HG02938 (cell line): ENCODE measurements around the gene ANKRD50.

Experiments
- ATAC-seq: cut with Tn5 transposase; IDR thresholded peaks from one replicate; pipeline ENCODE4 v1.9.1; 2021; ENCODE audit warnings: mild to moderate bottlenecking, moderate library complexity; ENCODE audit not compliant: unreplicated experiment

Gene ANKRD50, protein sequence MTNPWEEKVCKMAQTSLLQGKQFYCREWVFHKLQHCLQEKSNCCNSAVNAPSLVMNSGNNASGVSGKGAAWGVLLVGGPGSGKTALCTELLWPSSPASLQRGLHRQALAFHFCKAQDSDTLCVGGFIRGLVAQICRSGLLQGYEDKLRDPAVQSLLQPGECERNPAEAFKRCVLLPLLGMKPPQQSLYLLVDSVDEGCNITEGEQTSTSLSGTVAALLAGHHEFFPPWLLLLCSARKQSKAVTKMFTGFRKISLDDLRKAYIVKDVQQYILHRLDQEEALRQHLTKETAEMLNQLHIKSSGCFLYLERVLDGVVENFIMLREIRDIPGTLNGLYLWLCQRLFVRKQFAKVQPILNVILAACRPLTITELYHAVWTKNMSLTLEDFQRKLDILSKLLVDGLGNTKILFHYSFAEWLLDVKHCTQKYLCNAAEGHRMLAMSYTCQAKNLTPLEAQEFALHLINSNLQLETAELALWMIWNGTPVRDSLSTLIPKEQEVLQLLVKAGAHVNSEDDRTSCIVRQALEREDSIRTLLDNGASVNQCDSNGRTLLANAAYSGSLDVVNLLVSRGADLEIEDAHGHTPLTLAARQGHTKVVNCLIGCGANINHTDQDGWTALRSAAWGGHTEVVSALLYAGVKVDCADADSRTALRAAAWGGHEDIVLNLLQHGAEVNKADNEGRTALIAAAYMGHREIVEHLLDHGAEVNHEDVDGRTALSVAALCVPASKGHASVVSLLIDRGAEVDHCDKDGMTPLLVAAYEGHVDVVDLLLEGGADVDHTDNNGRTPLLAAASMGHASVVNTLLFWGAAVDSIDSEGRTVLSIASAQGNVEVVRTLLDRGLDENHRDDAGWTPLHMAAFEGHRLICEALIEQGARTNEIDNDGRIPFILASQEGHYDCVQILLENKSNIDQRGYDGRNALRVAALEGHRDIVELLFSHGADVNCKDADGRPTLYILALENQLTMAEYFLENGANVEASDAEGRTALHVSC (N-terminal part only)

DNA sequence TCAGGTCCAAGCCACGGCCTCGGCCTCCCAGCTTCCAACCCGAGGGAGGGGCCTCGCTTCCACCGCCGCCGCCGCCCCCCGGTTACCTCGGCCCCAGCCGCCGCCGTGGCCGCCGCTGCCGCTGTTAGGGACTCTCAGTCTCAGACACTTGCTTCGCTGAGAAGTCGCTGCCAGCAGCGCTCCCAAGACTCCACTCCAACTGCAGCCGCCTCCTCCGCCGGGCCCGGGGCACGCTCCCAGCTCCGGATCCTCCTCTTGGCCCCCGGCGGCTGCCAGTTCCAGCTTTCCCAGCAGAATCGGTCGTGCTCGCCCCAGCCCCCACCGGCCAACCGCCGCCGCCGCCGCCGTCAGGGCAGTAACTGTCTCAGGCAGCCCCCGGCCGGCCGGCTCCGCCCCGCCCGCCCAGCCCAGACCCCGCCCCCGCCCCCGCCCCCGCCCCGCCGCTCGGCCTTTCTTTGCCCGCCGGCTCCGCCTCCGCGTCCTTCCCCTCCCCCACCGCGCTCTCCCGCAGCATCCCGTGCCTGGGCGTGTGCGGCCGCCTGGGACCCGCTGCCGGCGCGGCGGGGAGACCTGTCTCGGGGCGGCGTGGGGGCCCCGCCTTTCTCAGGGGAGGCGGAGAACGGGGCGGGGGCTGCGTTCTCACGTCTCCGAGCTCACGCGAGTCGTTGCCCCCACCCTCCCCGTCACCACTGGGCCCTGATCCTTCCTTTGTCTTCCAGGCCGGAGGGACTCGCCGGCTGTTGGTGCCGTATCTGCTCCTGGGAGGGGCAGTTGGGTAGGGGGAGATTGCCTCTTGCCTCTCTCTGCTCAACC, at the start of gene ANKRD50:
Gene ANKRD50 (minus strand): TSS at position 361 of the 813 bp plus-strand sequence. CDS start 2,221 bp downstream, outside the sequence.
- ATAC-seq: peak; percentile 69

DNA sequence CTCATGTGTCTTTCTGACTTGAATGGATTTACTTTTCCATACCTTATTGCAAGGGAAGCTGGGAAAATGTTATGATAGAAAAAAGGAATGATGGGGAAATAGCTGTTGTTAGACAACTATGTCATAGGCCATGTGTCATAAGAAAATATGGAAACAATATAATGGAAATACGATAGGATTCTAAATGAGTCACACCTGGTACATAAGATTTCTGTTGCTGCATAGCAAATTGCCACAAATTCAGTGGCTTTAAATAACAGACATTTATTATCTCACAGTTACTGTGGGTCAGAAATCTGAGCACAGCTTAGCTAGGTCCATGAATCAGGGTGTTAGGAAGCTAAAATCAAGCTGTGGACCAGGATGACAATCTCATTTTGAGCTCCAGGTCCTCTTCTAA, 44.6 kb upstream of the ANKRD50 start:
- no peak for ATAC-seq

DNA sequence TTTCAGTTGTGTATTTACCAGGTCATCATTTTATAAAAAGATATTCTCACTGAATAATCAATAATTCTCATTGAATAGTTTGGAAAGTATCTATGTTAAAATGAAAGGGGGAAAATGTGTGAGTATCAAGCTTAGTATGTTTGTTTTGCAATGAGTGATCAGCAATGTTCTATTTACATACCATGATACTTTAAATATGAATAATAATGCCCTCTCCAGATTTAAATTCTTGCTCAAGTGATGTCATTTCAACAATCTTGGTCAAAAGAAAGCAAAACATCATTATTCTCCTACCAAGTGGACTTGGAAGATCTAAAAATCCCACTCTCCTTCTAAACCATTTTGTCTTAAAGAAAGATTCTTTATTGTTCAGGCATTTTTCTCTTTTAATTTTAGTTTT, 42.1 kb upstream of the ANKRD50 start:
- ATAC-seq: no peak

DNA sequence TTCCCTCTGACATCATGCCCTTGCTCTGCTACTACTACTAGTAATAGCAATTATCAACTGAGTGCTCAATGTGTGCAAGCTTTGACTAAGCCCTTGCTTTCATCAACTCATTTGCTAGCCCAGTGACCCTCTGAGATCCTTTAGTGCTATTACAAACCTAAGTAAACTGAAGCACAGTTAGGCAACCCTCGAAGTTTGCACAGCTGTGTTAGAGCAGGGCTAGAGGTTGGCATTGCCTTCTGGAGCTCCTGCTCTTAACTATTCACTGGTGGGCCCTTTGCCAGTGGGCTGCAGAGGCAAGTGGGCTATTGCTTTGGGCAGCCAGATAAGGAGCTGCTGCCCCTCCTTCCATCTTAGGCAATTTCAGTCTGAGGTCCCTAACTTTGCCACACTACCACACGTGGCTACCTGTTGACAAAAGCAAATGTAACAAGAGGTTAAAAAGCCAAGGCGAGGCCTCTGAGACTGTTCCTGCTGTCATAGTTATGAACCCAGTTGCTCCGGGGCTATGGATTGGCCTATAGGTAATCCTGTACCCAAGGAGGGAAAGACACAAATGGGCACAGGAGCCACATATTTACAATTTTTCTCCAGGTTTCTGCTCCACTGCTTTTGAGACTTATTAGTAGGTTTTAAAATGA, 41.5 kb upstream of the ANKRD50 start:
- no peak for ATAC-seq

DNA sequence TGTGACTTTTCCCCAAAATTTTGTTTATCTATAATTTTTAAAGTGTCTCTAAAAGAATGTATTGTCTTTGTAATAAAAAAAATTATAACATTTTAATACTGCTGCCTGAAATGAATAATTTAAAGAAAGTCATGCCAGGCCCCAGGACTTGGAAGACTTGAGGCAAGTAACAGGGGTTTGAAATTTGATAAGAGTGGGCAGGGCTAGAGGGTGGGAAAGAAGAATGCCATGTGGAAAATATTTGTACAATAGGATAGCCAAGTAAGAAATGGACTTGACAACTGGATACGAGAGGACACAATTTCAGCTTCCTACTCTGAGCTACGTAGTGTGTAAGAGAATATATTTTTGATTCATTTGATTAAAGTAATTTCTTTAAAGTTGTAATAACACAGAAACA, 36.9 kb upstream of the ANKRD50 start:
- no peak for ATAC-seq

DNA sequence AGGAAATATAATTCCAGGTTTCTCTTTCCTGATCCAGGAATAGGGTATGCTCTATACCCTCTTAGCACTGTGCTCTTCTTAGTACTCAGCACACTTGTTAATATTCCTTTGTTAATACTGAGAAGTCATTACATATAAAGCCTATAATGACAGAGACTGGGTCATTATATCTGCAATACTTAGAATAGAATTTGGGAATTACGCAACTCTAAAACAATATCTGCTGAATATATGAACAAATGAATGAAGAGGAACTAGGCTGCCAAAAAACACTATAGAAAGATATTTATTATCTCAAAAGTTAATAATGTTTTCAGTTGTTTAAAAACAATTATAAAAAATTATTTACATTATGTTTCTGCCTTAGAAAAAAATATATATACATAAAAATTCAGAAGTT, 36.4 kb upstream of the ANKRD50 start:
- ATAC-seq: no peak

DNA sequence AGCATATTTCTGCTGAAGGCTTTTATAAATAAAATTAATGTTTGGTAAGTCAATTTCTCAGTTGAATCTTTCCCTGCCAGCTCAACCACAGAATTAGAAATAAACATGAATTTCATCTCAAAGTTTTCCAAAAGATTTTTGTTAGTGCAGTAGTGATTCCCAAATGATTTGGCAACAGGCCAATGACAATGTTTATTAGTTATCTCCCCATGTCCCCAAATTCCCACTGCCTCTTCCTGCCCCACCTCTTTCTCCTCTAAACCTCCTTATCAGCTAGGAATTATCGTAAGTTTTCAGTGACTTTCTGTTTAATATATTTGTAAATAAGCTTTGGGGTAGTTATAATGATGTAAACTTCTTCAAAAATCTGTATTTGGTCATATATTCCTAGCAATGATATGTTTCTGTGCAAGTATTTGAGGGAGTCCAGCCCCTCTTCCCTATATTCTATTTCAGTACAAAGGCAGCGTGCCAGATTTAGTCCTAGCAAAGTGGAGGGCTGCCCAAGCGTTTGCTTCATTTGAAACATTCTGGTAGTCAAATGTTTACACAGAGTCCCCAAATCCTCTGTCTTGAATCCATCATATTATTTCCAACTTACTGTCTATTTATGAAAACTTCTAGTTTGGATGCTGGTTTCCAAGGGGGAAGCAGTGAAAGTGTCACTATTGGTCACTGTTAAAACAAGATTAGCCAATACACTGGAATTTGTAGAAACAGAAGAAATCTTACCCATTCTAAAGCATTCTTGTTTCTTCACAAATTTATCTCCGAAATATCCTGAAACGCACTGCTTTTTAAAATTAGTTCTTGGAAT, 33.7 kb upstream of the ANKRD50 start:
- ATAC-seq: no peak

DNA sequence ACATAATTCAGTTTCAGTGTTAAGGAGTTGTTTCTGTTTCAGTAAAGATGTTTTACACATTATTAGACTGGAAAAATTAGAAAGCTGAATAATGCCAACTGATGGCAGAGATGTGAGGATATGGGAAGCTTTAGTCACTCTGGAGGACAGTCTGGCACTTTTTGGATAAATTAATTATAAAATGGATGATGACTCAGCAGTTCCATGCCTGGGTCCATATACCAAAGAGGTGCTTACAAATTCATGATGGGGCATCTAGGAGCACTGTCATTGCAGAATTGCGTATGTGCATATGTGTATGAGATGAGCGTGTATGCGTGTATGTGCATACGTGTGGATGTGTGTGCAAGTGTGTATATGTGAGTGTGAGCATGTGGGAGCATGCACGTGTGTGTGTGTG, 31.2 kb upstream of the ANKRD50 start:
- ATAC-seq: no peak

DNA sequence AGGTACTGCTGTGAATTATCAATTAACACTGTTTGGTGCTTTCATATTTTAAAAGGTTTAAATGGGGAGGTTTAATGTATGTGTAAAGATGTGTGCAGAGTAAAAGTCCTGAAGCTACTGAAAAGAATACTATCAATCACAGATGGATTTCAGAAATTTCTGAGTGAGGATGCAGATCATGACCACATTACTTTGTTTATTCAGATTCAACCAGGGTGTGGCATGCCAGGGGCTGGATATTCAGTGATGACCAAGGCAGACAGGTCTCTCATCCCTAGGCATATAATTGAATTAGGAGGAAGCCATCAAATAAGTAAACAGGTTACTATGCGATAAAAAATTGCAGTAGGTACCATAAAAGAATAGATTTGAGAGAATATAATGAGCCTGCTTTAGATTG, 28.0 kb upstream of the ANKRD50 start:
- no peak for ATAC-seq

DNA sequence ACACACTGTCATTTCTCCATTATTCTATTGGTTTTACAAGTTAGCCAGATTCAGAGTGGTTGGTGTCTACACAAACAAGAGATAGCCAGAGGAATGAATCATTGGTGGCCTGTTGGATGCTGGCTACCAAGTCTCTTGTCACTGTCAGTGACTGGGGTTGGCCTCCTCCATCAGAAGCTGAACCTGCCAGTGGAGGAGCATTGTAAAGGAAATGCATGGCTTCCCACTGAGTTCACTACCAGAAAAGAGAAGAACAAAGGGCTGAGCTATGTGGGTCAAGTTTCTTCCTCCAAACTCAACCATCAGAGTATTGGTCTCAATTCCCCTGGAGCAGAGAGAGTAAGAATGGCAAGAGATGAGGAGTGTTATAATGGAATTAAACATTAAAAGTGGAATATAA, 26.5 kb upstream of the ANKRD50 start:
- no peak for ATAC-seq

DNA sequence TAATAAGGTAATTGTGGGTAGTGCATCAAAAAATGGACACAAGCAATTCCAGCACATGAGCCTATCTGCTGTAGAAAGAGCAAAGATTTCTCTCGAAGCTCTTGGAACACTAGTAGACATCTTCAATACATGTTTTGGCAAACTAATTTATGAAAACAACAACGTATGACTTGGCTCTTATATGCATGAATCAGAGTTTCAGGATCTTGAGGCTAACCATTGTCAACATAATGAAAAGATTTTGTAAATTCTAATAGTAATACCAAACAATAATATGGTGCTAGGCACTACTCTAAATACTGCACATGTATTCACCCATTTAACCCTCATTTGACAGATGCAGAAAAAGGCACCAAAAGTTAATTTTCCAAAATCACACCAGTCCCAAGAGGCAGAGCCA, 25.1 kb upstream of the ANKRD50 start:
- ATAC-seq: no peak

DNA sequence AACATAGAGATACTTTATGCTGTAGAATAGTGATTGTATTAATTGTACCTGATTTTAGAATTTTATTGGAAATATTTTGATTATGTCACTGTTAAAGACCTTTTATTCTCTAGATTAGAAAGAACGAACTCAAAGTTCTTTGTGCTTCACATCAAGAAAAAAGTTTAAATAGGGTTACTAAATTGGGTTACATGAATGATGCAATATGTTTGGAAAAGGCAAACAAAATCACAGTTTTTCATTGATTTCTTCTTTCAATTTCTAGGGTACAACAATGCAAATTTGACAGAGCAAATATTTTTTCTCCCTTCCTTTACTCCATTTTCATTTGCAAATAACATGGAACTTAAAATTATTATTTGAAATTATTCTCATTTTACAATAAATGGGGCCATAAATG, 24.0 kb upstream of the ANKRD50 start:
- no peak for ATAC-seq

DNA sequence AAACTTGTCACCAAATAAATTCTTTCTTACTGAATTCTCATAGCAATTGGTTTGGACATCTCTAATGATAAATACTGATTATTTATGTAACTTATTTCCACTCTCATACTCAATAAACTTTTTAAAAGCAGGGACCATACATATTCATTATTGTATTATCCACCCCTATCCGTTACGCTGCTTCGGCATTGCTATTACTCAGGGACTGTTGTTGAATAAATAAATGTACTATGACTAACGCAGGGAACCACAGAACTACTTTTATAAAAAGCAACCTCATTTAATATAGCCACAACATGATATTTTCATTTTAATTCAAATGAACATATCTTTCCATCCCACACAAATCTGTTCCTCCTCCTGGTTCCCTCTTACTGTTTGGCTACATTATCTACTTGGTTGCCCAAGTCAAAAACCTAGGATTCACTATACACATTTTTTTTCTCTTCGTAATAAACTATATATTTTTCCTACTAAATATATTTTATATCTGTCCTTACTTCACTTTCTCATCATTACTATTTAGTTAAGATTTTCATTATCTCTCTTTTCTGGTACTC, 14.9 kb upstream of the ANKRD50 start:
- no peak for ATAC-seq

DNA sequence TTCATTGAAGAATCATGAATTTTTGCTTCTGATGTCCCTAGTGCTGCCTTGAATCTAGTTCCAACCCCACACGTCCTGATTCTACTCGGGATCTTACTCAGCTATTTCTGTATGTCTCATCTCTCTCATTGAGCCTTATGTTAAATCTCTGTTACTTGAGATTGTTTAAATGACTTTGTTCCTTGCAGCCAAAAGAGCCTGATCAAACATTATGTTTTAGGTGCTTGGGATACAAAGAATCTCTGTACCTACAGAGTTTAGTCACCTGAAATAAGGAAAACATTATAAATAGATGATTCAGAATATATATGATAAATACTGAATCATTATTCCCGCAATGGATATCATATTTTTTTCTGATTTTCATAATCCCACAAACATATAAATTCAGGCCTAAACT, 13.7 kb upstream of the ANKRD50 start:
- no peak for ATAC-seq

DNA sequence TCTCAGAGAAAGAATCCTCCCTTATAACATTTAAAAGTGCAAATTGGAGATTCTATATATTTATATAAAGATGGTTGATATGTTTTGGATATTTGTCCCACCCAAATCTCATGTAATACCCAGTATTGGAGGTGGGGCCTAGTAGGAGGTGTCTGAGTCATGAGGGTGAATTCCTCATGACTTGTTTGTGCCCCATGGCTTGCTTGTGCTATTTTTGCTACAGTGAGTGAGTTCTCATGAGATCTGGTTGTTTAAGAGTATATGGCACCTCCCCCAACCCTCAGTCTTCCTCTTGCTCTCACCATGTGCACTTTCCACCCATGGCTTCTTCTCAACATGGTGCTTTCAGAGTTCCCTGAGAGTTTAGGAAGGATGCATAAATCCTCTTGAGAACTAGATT, 9.5 kb upstream of the ANKRD50 start:
- no peak for ATAC-seq

DNA sequence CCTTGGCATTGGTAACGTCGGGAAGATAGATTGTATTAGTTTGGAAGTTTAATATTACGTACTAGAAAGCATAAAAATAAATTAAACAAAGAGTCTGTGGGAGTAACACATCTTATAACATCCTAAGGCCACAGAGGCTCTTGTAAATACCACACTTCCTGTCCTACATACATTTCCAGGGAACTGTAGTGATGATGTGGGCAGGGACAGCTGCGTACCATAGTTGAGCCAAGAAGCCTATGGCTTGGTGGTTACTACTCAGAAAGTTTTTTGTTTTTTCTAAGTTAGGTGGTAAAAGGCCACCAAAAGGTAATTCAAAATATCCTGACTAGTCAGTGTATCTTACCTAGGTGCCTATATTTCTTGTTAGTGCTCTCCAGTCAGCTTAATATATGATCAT, 4.6 kb upstream of the ANKRD50 start:
- ATAC-seq: no peak

DNA sequence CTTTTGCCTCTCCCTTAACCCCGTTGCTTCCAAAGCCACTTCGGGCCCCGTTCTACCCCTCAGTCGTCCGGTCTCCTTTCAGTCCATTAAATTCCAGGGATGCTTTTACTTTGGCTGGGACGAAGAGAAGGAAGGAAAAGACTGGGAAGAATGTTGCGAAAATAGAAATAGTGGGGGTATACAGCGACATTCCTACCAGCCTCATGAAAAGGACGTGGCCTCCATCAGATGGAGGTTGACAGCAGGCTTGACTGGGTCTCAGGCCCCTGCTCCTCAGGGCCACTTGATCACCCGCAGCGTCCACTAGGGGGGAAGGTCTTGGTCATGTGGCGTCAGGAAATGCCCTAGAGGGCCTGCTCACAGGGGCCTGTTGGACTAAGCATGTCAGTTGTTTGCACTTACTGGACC, 657 bp upstream of the ANKRD50 start:
- peak; percentile 38 for ATAC-seq

DNA sequence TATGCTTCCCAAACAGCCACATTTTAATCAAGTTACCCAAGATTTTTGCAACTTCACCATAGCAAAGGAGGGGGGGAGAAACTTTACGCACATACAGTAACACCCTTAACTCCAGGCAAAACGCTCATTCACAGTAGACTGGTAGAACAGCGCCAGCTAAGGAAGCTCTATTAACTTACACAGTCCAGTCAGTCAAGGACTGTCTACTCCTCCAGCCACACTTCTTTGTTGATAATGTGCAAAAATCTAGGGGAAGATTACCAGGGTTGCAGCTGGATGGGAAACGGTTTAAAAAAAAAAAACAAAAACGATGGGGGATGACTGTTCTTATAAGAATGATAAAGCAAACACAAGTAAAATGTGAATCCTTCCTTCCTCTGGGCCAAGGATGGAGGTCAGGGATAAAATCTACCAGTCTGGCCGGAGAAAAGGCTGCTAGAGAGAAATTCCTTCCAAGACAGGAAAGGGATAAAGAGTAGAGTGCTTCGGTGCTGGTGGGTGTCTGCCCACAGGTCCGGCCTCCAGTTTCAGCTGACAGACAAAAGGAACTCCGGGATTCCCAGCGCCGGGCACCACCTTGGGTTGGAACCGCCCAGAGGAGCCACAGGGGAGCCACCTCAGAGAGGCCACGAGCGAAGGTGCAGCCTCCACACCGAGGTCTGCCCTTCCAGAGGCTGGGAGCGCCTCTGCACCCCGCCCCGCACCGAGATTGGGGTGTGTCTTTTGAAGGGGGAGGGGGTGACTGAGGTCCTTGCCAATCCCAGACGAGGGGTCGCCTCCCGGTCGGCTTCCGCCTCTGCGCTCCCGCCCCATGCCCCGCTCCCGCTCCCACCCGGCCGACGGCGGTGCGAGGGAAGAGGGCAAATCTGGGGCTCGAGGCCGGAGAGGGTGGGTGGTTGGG, 811 bp downstream of the ANKRD50 start:
- ATAC-seq: peak; percentile 24
